GM04504 (cell line): Measurements from ENCODE around the gene NCAN.

Source experiments
- DNase-seq: peaks from one replicate; pipeline ENCODE4 v3.0.0-alpha.2; 2012; ENCODE audit warnings: low read depth

NCAN gene

GRCh38 chr19:19260417-19261214, 48.9 kb downstream of the NCAN start:
- DNase-seq: no peak

- no peak for DNase-seq
Observed at GRCh38 chr19:19261350-19262189, 49.8 kb downstream of the NCAN start.

DNA sequence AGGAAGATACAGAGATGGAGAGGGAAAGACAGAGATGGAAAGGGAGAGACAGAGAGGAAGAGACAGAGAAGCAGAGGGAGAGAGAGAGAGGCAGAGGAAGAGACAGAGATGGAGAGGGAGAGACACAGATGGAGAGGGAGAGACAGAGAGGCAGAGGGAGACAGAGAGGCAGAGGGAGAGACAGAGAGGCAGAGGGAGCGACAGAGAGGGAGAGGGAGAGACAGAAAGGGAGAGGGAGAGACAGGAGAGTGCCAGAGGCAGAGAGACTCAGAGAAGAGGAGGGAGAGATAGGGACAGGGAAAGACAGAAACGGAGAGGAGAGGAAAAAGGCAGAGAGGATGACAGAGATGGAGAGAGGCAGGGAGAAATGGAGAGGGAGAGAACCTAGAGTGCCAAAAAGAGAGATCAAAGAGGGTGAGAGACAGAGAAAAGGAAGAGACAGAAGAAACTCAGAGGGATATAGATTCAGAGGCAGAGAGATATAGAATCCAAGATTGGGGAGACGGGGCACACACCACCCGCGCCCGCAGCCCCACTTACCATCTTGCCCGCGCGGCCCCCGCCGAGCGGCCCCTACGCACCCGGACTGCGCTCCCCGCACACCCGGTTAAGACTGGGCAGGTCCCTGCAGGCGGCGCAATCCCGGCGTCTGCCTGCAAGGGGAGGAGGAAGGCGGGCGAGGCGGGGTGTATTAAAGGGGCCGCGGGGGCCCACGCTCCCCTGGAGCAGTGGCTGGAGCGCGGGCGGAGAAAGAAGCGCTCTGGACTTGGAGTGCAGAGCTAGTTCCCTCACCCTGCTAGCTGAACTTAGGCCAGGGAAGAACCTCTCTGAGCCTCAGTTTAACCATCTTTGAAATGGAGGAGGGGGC, 50.7 kb downstream of the NCAN start:
- DNase-seq: no peak

GRCh38 chr19:19263886-19264487, 52.2 kb downstream of the NCAN start:
- DNase-seq: no peak

- DNase-seq: no peak
Observed at GRCh38 chr19:19267305-19267704, 55.5 kb downstream of the NCAN start.

DNA sequence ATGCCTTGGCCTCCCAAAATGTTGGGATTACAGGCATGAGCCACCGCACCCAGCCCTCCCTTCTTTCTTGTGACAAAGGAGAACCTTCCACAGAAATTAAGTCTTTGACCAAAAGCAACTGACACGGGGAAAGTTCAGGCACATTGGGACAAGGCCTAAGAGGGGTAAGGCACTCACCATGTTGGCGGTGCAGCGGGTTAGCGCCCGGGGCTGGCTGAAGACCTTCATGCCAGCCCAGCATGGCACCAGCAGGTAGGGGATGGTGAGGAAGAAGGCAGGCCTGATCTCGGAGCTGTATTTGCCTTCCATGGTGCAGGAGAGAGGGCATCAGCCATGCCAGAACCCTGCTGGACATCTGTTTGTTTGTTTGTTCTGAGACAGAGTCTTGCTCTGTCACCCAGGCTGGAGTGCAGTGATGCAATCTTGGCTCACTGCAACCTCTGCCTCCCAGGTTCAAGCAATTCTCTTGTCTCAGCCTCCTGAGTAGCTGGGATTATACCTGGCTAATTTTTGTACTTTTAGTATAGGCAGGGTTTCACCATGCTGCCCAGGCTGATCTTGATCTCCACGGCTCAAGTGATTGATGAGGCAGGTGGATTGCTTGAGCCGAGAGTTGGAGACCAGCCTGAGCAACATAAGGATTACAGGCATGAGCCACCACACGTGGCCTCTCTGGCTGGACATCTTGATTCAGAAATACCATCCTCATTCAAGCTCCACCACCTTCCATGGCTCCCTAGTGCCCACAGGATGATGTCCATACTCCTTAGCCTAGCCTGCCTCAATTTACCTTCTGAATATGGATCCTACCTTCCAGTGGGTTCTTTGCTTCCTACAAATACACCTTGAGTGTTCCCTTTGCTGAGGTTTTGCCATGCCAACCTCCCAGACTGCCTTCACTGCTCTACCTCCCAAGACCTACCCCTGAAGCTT, 57.0 kb downstream of the NCAN start:
- no peak for DNase-seq

DNA sequence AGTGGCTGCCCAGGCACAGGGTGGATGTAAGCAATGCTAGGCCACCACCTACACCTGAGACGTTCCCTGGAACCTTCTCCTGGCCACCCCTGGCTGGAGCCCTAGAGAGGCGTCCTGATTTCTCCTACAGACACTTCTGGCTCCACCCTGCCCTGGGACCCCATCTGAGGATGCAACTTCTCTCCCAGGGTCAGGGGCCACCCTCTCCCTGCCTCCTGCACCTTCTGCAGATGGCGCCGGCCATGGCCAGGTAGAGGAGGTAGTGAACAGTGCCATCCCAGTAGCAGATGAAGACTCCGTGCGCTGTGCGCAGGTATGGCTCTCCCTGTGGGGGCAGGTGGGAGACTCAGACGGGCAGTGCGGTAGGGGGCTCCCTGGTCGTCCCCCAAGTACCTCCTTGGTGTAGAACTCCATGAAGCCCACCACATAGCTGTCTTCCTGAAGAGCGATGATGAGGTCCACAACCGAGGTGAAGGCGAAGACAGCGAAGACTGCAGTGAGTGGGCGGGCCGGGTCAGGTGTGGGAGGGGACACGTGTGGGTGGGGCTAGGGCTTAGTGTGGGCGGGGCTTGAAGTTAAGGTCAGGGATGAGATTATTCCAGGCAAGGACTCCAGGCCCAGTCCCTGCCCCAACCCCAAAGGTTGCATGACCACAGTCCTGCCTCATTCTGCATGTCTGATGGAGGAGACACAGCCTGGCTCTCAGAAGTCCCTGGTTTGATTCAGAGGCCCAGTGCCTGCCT, 58.4 kb downstream of the NCAN start:
- DNase-seq: no peak

DNA sequence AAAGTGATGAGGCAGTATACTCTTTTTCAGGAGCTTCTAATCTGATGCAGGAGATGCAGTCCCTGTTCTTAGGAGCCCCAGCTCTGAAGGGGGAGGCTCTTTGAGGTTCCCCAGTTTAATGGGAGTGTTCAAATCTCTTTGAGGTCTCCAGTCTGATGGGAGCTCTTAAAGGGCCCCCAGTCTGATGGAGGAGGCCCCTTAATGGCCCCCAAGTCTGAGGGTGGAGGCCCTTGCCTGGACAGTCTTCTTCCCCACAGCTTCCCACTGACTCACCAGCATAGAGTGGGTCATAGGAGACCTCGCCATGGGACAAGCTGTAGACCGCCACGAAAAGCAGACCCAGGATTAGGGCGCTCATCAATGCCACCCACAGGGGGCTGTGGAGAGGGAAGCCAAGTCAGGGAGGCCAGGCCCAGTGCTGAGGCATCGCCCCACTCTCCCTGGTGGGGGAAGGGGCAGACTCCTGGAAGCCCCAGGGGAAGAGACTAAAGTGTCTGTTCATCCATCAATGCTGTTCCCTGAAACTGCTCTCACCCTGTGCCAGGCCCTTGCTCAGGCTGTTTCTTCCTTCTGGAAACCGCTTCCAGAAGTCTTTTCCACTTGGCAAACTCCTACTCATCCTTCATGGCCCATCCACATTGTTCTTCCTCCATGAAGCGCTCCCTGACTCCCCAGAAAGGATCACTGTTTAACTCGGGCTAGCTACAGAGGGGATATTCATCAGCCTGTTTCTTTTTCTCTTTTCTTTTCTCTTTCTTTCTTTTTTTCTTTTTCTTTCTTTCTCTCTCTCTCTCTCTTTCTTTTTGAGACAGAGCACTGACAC, 59.2 kb downstream of the NCAN start:
- no peak for DNase-seq

GRCh38 chr19:19271828-19272599, 60.3 kb downstream of the NCAN start:
- DNase-seq: no peak

GRCh38 chr19:19274146-19274545, 62.4 kb downstream of the NCAN start:
- DNase-seq: no peak

GRCh38 chr19:19274716-19275565, 63.2 kb downstream of the NCAN start:
- no peak for DNase-seq

GRCh38 chr19:19276386-19276785, 64.6 kb downstream of the NCAN start:
- no peak for DNase-seq

GRCh38 chr19:19276851-19277250, 65.1 kb downstream of the NCAN start:
- DNase-seq: no peak

DNA sequence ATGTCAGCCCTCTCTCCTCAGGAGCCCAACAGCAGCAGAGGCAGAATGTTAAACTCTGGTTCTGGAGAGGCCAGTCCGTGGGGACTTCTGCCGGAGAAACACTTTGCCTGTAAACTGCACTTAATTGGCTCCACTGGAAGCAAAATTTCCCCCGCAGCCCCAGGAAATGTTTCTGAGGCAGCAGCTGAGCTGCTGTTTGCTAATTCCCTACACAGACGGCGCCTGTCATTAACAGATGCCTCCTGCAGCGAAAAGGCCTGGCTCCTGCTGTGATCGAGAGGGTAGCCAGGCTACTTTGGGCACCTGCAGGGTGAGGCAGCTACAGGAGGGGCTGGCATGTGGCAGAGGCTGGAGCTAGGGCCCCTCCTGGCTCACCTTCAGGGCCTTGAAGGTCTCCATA, 66.6 kb downstream of the NCAN start:
- no peak for DNase-seq

- no peak for DNase-seq
Observed at GRCh38 chr19:19279062-19279612, 67.4 kb downstream of the NCAN start.

- DNase-seq: no peak
Observed at GRCh38 chr19:19279853-19280252, 68.1 kb downstream of the NCAN start.

DNA sequence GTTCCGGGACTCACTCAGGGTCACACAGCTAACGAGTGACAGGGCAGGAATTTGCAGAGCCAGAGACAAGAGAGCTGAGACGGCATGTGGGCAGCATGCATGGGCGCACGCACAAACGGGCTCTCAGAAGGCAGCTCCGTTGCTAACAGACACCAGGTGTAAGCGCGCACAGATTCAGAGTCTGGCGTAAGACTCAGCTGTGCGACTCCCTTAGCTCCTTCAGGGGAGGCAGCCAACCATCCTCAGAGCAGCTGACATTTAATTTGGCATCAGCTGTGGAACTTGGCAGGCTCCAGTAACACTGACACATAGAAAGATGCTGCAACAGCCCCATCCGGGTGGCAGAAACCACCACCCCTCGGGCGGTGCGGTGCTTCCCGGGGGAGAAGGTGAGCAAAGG, 68.8 kb downstream of the NCAN start:
- peak; percentile 35 for DNase-seq
